Measurements from ENCODE around the gene NFATC1.

DNA sequence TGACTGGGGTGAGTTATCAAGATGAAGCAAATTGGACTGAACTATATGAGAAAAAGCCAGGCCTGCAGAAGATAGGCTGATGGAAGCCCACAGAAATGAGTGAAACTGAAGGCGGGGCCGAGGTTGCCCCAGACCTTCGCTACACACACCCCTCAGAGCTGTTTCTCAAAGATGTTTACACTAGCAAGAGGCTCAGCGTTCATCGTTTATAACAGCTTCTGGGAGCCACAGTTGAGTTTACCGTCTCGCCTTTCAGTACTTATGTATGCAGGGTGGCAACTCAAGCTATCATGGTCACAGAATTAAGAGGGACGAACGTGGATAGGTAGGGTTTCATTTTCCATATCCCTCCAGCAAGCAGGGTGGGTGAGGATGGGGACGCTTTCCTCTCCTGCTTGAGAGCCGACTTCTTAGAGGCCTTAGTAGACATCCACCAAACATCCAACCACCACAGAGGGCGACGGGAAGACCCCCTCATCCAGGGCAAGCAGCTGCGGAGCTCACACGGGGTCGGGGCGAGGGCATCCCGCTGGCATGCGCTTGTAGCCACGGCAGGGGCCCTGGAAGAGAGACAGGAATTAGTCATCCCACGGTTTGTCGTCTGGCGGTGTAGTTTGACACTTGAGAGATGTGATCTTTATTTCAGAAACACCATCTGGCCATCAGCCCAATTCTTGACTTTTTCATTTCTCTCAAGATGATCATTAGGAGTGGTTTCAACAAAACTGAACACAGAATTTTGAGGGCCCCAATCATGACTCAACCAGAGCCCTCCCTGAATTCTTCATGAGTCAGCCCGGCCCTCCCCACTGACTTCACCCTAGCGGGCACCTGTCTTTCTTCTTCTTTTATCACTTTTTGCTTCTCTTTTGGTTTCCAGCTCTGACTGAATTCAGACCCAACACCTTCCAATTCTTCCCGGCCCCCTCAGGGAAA lies 174.8 kb downstream of the NFATC1 start:
- TF ChIP-seq CTCF (IDR thresholded peaks at IDR 0.05) (no peak), POLR2A (IDR thresholded peaks at IDR 0.05) (no peak)
